SK-N-SH (cell line): ENCODE measurements around the gene TM4SF4.

Source experiments
- CHD2 ChIP-seq: fragments of 150-350 bp; IDR thresholded peaks from 2 replicates; pipeline ENCODE4 v1.6.1; 2018; ENCODE audit warnings: low read length; ENCODE audit not compliant: partially characterized antibody
- CTCF ChIP-seq: fragments of 200-600 bp; sonication (generic); IDR thresholded peaks from 2 replicates; pipeline ENCODE4 v1.6.1; 2017; ENCODE audit warnings: antibody characterized with exemption, mild to moderate bottlenecking, moderate library complexity
- EZH2phosphoT487 ChIP-seq: fragments of 200-600 bp; sonication (generic); IDR thresholded peaks from 2 replicates; pipeline ENCODE4 v1.6.1; 2017; ENCODE audit warnings: low read depth, mixed run types, mild to moderate bottlenecking, antibody characterized with exemption, moderate library complexity, borderline replicate concordance
- MAX ChIP-seq: IDR thresholded peaks from 2 replicates; pipeline ENCODE4 v1.4.0; 2012; ENCODE audit warnings: low read depth
- POLR2AphosphoS5 ChIP-seq: IDR thresholded peaks from 2 replicates; pipeline ENCODE4 v1.6.1; 2012; ENCODE audit warnings: low read depth, low read length
- RCOR1 ChIP-seq: fragments of 150-350 bp; IDR thresholded peaks from 2 replicates; pipeline ENCODE4 v1.6.1; 2017; ENCODE audit warnings: antibody characterized with exemption, low read length
- SIN3A ChIP-seq: IDR thresholded peaks from 2 replicates; pipeline ENCODE4 v1.6.1; 2012; ENCODE audit warnings: low read depth, mild to moderate bottlenecking, low read length, moderate library complexity, borderline replicate concordance
- USF1 ChIP-seq: IDR thresholded peaks from 2 replicates; pipeline ENCODE4 v1.4.0; 2012; ENCODE audit warnings: low read depth, borderline replicate concordance
- YY1 ChIP-seq: IDR thresholded peaks from 2 replicates; pipeline ENCODE4 v1.4.0; 2012; ENCODE audit warnings: low read depth, mild to moderate bottlenecking
- ZBTB33 ChIP-seq: IDR thresholded peaks from 2 replicates; pipeline ENCODE4 v1.4.0; 2012; ENCODE audit warnings: low read depth, borderline replicate concordance

- TF ChIP-seq SIN3A: no peak
- no peak for TF ChIP-seq POLR2AphosphoS5
- TF ChIP-seq USF1: no peak
- TF ChIP-seq CHD2: no peak
- no peak for TF ChIP-seq CTCF
- TF ChIP-seq YY1: no peak
- no peak for TF ChIP-seq EZH2phosphoT487
- no peak for TF ChIP-seq ZBTB33
- no peak for TF ChIP-seq MAX
- TF ChIP-seq RCOR1: no peak
These were observed 49.2 kb downstream of the TM4SF4 start for GRCh38 chr3:149523512-149524299.
